Measurements from ENCODE around the gene FAM187B.
A peak's percentile ranks its signal among the peaks of the same experiment; 100 is the strongest.

The FAM187B gene

GRCh38 chr19:35271546-35271945, 43.0 kb upstream of the FAM187B start:
- TF ChIP-seq L3MBTL2 (conservative IDR thresholded peaks at IDR 0.05) (no peak), LEF1 (IDR thresholded peaks at IDR 0.05; ENCODE audit: borderline replicate concordance) (no peak), FOXA1 (IDR thresholded peaks at IDR 0.05) (no peak), SP1 (IDR thresholded peaks at IDR 0.05) (no peak), FOXK2 (IDR thresholded peaks at IDR 0.05) (no peak), CTBP1 (IDR thresholded peaks at IDR 0.05; ENCODE audit: borderline replicate concordance) (no peak), ELF4 (IDR thresholded peaks at IDR 0.05) (no peak), HDGF (IDR thresholded peaks at IDR 0.05; ENCODE audit: borderline replicate concordance) (no peak), SUZ12 (IDR thresholded peaks at IDR 0.05) (no peak), TARDBP (IDR thresholded peaks at IDR 0.05) (no peak), ARNT (IDR thresholded peaks at IDR 0.05) (no peak), NFRKB (IDR thresholded peaks at IDR 0.05) (no peak), PKNOX1 (IDR thresholded peaks at IDR 0.05) (no peak), BHLHE40 (IDR thresholded peaks at IDR 0.05; ENCODE audit: borderline replicate concordance) (no peak)
- CTCF ChIA-PET, result no interaction called here
- POLR2A ChIA-PET, result no interaction called here
- DNase-seq (ENCODE audit: extremely low spot score), result no peak

- no peak for TF ChIP-seq SP1 (IDR thresholded peaks at IDR 0.05)
- TF ChIP-seq ELF4 (IDR thresholded peaks at IDR 0.05), result no peak
- TF ChIP-seq ZNF384 (IDR thresholded peaks at IDR 0.05), result no peak
- TF ChIP-seq TARDBP (IDR thresholded peaks at IDR 0.05), result no peak
- TF ChIP-seq LEF1 (IDR thresholded peaks at IDR 0.05; ENCODE audit: borderline replicate concordance), result no peak
- TF ChIP-seq FOXK2 (IDR thresholded peaks at IDR 0.05), result no peak
- TF ChIP-seq CTBP1 (IDR thresholded peaks at IDR 0.05; ENCODE audit: borderline replicate concordance), result no peak
- no peak for TF ChIP-seq SUZ12 (IDR thresholded peaks at IDR 0.05)
- no peak for TF ChIP-seq BHLHE40 (IDR thresholded peaks at IDR 0.05; ENCODE audit: borderline replicate concordance)
- no peak for TF ChIP-seq ARNT (IDR thresholded peaks at IDR 0.05)
- TF ChIP-seq PKNOX1 (IDR thresholded peaks at IDR 0.05), result no peak
- no peak for TF ChIP-seq FOXM1 (IDR thresholded peaks at IDR 0.05; ENCODE audit: borderline replicate concordance)
- CTCF ChIA-PET, result interaction anchor here (0.6 kb wide), 1 partner anchor 224 kb away, joined by 3 read pairs; no protein-coding TSS in a partner anchor
- DNase-seq (ENCODE audit: extremely low spot score), result no peak
- POLR2A ChIA-PET, result no interaction called here
Observed at GRCh38 chr19:35270381-35270811, 41.9 kb upstream of the FAM187B start.

DNA sequence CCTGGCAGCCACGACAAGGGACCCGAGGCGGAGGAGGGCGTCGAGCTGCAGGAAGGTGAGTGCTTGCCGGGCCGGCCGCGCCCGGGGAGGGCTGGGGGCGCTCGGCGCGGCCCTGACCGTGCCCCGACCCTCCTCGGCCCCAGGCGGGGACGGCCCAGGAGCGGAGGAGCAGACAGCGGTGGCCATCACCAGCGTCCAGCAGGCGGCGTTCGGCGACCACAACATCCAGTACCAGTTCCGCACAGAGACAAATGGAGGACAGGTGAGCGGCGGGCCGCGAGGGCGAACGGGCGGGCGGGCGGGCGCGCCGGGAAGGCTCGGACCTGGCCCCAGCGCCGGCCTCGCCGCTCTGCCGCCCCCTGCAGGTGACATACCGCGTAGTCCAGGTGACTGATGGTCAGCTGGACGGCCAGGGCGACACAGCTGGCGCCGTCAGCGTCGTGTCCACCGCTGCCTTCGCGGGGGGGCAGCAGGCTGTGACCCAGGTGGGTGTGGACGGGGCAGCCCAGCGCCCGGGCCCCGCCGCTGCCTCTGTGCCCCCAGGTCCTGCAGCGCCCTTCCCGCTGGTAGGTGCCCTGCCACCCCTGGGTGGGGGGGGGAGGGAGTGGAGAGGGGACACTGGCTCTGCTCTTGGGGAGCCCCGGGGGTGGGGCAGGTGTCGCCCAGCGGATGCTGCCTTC, 41.0 kb upstream of the FAM187B start:
- TF ChIP-seq PKNOX1 (IDR thresholded peaks at IDR 0.05) (no peak), LEF1 (IDR thresholded peaks at IDR 0.05; ENCODE audit: borderline replicate concordance) (no peak), FOXM1 (IDR thresholded peaks at IDR 0.05; ENCODE audit: borderline replicate concordance) (no peak), NFRKB (IDR thresholded peaks at IDR 0.05) (no peak), SUZ12 (IDR thresholded peaks at IDR 0.05) (no peak), SP1 (IDR thresholded peaks at IDR 0.05) (no peak), ELF4 (IDR thresholded peaks at IDR 0.05) (no peak), TARDBP (IDR thresholded peaks at IDR 0.05) (no peak), L3MBTL2 (conservative IDR thresholded peaks at IDR 0.05) (no peak), ARNT (IDR thresholded peaks at IDR 0.05) (no peak), HDGF (IDR thresholded peaks at IDR 0.05; ENCODE audit: borderline replicate concordance) (no peak), CTBP1 (IDR thresholded peaks at IDR 0.05; ENCODE audit: borderline replicate concordance) (no peak)
- CTCF ChIA-PET, result no interaction called here
- POLR2A ChIA-PET, result interaction anchor here (0.9 to 1.5 kb wide), 2 partner anchors 19 to 128 kb away, joined by 3 to 4 read pairs; no protein-coding TSS in a partner anchor
- DNase-seq (ENCODE audit: extremely low spot score), result peak; percentile 82

DNA sequence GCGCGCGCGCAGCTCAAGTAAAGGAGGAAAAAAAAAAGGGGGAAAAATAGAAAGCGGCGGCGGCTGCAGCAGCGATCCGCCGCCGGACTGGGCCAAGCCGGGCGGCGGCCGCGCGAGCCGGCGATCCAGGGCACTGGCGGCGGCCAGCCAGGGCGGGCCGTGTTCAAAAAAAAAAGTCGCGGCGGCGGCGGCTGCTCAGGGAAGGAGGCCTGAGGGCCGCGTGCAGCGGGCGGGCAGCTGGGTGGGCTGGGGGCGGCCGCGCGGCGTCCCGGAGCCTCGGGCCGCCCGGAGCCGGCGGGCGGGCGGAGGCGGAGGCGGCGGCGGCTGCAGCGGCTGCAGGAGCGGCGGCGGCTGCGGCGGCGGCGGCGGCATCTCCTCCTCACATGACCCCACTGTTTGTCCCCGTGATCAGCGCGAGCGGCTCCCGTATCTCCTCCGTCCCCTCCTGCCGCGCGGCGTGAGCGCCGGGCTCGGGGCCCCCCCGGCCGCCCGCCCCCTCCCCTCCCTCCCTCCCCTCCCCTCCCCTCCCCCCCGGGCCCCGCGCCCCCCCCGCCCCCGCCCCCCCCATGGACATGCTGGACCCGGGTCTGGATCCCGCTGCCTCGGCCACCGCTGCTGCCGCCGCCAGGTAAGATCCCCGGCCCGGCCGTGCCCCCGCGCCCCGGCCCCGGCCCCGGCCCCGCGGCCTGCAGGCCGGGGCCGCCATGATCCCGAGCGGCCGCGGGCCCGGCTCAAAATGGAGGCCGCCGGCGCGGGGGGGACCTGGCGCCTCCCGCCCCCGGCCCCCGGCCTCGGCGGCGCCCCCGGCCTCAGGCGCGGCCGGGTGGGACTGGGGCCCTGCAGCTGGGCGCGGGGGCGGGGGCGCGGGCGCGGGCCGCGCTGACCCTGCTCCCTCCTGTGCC, 40.2 kb upstream of the FAM187B start, which contains the start of gene USF2:
USF2 (plus strand) TSS at position 427 of the 902 bp plus-strand sequence; CDS start at position 567, 140 bp downstream.
- TF ChIP-seq PKNOX1 (IDR thresholded peaks at IDR 0.05) (no peak), SP1 (IDR thresholded peaks at IDR 0.05) (no peak), ELF4 (IDR thresholded peaks at IDR 0.05) (no peak), BHLHE40 (IDR thresholded peaks at IDR 0.05; ENCODE audit: borderline replicate concordance) (no peak), CTBP1 (IDR thresholded peaks at IDR 0.05; ENCODE audit: borderline replicate concordance) (no peak), FOXM1 (IDR thresholded peaks at IDR 0.05; ENCODE audit: borderline replicate concordance) (peak; percentile 80; the same call in 1 of the 2 replicates), SUZ12 (IDR thresholded peaks at IDR 0.05) (no peak)
- ChIA-PET CTCF (no interaction called here), POLR2A (interaction anchor here (1.5 kb wide), 1 partner anchor 127 kb away, joined by 4 read pairs; no protein-coding TSS in a partner anchor)
- peak; percentile 79 for DNase-seq (ENCODE audit: extremely low spot score)

Measured in HEK293T (cell line).